Keratinocyte (primary cell): ENCODE measurements around the gene PLAGL1.

Source experiments
- CTCF ChIP-seq, 3 experiments: IDR thresholded peaks in 1 of 3; conservative IDR thresholded peaks in 1 of 3; optimal IDR thresholded peaks in 1 of 3; 2 replicates in 2 of 3; 3 replicates in 1 of 3; pipeline versions ENCODE3 to v1.5.1; 2011; ENCODE audit warnings: low read length in 3 of 3, mild to moderate bottlenecking in 3 of 3, moderate library complexity in 2 of 3, control low read depth in 1 of 3, inconsistent platforms in 1 of 3; ENCODE audit not compliant: insufficient read depth in 2 of 3; ENCODE audit errors: extremely low read depth in 1 of 3
- EZH2 ChIP-seq: IDR thresholded peaks from one replicate; pipeline ENCODE4 v1.6.1; 2012; ENCODE audit warnings: inconsistent platforms, mild to moderate bottlenecking, low read length, moderate library complexity

DNA sequence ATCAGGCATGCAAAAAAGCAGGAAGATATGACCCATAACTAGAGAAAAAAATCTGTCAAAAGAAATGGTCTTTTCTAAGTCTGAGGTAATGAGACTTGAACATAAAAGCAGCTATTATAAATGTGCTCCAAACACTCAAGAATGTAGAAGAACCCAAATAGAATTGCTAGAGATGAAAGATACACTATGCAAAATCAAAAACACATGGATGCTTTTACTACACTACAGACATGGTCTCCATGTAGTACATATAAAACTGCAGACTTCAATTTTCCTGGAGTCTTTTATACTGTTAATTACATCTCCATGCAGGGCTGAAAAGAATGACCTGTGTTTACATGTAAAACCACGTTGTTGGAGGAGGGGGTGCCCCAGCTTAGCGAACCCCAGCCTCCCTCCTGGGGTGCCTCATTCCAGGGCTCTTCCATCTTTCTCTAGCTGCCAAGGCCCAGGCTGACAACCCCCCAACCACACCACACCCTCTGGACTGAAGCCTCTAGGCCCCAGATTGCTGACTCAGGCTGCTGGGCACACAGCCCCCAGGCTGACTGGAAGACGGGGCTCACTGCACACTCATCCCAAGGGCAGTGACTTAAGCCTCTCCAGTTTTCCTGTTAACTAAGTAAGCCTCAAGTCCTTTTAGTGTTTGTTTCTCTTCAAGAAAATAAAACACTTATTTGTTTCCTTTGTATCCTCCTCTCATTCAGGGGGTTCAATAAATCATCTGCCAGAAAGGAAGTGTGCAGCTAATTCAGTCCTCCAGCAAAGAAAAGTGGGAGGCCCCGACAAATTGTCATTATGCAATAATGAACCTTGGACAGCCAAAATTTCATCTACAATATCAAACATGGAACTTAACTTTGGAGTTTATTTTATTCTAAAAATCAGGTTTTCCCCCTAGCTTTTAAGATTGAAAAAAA, 26.0 kb upstream of the PLAGL1 start:
- TF ChIP-seq CTCF (optimal IDR thresholded peaks at IDR 0.05 in 1 of 3, IDR thresholded peaks at IDR 0.05 in 1 of 3, conservative IDR thresholded peaks at IDR 0.05 in 1 of 3; ENCODE audit: extremely low read depth in 1 of 3, insufficient read depth in 2 of 3, low read length in 3 of 3) (no peak), EZH2 (no peak)
